Measurements from ENCODE around the gene ADGRE3. TPM values are rescaled to one million over a fixed set of nuclear protein-coding genes. Genes with fewer than 3 reads are reported as not detected.

The ADGRE3 gene
- total RNA-seq, 3 donors from 2014 or later = 0.24 TPM; not detected in 2

DNA sequence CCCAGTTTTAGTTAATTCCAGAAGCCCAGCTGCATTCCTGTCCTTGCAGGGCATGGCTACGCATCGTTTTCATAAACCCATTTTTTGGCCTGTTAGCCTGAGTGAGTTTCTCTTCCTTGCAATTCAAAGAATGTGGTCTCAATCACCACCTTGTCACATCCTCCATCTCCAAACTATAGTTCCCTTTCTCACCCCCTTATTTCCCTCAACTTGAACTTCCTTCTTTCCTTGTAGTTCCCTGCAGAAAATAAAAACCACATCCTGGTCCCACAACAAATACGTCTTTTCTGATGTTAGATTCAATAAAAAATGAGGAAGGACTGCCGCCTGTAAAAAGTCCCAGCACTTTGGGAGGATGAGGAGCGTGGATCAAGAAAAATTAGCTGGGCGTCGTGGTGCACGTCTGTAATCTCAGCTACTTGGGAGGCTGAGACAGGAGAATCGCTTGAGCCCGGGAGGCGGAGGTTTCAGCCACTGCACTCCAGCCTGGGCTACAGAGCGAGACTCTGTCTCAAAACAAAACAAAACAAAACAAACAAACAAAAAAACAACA, 13.2 kb downstream of the ADGRE3 start:
- Histone ChIP-seq H3K9me3 (no peaks in the 10 kb centered on the region), H3K36me3 (ENCODE audit: low read depth) (no peaks in the 10 kb centered on the region), H3K4me3 (no peak overlapping the region), H3K4me1 (ENCODE audit: low read depth) (no peaks in the 10 kb centered on the region)
- ATAC-seq = no peak
- TF ChIP-seq, protein P1, sequence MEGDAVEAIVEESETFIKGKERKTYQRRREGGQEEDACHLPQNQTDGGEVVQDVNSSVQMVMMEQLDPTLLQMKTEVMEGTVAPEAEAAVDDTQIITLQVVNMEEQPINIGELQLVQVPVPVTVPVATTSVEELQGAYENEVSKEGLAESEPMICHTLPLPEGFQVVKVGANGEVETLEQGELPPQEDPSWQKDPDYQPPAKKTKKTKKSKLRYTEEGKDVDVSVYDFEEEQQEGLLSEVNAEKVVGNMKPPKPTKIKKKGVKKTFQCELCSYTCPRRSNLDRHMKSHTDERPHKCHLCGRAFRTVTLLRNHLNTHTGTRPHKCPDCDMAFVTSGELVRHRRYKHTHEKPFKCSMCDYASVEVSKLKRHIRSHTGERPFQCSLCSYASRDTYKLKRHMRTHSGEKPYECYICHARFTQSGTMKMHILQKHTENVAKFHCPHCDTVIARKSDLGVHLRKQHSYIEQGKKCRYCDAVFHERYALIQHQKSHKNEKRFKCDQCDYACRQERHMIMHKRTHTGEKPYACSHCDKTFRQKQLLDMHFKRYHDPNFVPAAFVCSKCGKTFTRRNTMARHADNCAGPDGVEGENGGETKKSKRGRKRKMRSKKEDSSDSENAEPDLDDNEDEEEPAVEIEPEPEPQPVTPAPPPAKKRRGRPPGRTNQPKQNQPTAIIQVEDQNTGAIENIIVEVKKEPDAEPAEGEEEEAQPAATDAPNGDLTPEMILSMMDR (IDR thresholded peaks at IDR 0.05) = no peak
- intact Hi-C loops (cut with DNase I, micrococcal nuclease) = no loop called here
- DNase-seq = peak in 1 of 3 donors; percentile 4

DNA sequence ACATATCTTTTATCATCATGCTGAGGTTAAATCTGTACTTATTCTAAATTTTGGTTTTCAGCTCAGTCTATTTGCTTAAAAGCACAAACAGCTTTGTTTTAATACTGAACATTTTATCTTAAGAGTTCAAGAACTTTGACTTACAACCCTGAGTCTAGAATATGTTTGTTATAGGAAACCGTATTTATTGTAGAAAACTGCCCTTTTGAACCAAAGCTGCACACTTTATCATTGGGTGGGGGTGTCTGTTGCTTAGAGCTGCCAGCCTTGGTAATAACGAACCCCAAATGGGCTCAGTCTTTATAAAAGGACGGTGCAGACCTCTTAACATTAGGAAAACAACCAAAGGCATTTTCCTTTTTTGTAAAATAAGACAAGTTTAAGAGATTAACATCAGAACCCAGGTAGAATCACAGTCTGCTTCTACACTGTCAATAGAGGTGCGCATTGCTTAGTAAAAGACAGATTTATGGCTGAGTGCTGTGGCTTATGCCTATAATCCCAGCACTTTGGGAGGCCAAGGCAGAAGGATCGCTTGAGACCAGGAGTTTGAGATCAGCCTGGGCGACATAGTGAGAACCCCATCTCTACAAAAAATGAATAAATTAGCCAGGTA, 14.7 kb downstream of the ADGRE3 start:
- Histone ChIP-seq H3K36me3 (ENCODE audit: low read depth) (no peaks in the 10 kb centered on the region), H3K4me1 (ENCODE audit: low read depth) (no peaks in the 10 kb centered on the region), H3K9me3 (no peaks in the 10 kb centered on the region), H3K4me3 (no peak overlapping the region)
- ATAC-seq (no peak), DNase-seq (no peak)
- TF ChIP-seq, protein P1 (IDR thresholded peaks at IDR 0.05) = no peak
- intact Hi-C loops (cut with DNase I, micrococcal nuclease) = no loop called here

DNA sequence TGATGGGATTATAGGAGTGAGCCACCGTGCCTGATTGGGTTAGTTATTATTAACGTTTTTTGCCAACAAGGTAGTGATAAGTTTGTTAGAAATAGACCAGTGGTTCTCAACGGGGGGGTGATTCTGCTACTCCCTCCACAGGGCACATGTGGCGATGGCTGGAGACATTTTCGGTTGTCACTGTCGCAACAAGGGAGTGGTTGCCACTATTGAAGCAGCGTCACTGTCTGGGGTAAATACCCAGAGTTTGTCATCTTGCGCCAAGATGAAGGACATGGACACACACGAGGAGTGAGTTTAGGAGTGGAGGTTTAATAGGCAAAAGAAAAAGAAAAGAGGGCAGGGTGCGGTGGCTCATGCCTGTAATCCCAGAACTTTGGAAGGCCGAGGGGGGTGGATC, 18.9 kb downstream of the ADGRE3 start:
- ATAC-seq (no peak), DNase-seq (no peak)
- Histone ChIP-seq H3K4me3 (no peak overlapping the region), H3K9me3 (no peaks in the 10 kb centered on the region), H3K4me1 (ENCODE audit: low read depth) (no peaks in the 10 kb centered on the region), H3K36me3 (ENCODE audit: low read depth) (no peaks in the 10 kb centered on the region)
- TF ChIP-seq, protein P1 (IDR thresholded peaks at IDR 0.05) = no peak
- intact Hi-C loops (cut with DNase I, micrococcal nuclease) = no loop called here

DNA sequence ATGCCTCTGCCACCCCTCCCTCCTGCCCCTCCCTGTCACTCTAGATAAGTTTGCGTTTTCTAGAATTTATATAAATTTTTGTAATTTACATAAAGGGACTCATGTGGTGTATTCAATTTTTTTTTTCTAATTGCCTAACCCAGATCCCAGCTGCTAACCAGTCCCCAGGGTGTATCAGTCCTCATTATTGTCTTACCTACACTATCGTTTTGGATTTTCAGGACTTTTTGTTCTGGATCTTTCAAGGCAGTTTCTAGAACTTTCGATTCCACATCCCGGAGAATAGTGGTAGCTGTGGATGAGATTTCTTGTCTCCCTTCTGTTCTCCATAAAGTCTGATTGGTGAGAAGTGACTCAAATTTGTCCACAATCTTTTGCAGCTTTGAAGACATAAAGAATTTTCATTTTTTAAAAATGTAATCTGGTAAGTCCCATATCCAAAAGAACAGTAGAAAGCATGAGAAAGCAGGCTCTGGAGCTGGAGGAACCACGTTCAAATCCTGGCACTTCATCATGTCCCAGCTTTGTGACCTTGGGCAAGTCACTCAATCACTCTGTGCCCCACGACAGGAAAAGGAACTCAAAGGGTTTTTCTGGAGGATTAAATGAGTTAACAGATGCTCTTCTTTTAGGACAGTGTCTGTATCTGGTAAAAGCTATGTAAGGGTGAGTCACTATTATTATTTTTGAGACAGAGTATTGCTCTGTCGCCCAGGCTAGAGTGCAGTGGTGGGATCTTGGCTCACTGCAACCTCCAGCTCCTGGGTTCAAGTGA, 19.7 kb downstream of the ADGRE3 start:
- ATAC-seq = no peak
- intact Hi-C loops (cut with DNase I, micrococcal nuclease) = no loop called here
- Histone ChIP-seq H3K36me3 (ENCODE audit: low read depth) (no peaks in the 10 kb centered on the region), H3K4me1 (ENCODE audit: low read depth) (no peaks in the 10 kb centered on the region), H3K4me3 (no peak overlapping the region), H3K9me3 (no peaks in the 10 kb centered on the region)
- TF ChIP-seq, protein P1 (IDR thresholded peaks at IDR 0.05) = no peak
- DNase-seq = no peak

DNA sequence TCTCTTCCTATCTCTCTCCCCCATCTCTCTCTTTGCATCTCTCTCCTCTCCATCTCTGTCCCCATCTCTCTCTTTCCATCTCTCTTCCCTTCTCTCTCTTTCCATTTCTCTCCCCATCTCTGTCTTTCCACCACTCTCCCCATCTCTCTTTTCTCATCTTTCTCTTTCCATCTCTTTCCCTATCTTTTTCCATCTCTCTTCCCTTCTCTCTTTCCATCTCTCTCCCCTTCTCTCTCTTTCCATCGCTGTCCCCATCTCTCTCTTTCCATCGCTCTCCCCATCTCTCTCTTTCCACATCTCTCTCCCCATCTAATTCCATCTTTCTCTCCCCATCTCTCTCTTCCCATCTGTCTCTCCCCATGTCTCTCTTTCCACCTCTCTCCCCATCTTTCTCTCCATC, 24.5 kb downstream of the ADGRE3 start:
- TF ChIP-seq, protein P1 (IDR thresholded peaks at IDR 0.05) = no peak
- no peak for ATAC-seq
- no peak for DNase-seq
- H3K36me3 ChIP-seq (ENCODE audit: low read depth) = no peaks in the 10 kb centered on the region
- no peak overlapping the region for H3K4me3 ChIP-seq
- no peaks in the 10 kb centered on the region for H3K9me3 ChIP-seq
- no peaks in the 10 kb centered on the region for H3K4me1 ChIP-seq (ENCODE audit: low read depth)
- intact Hi-C loops (cut with DNase I, micrococcal nuclease) = no loop called here
